Esophagus muscularis mucosa (tissue), 4 donors: ENCODE results near the gene SLC26A1. TPM values are rescaled to one million over a fixed set of nuclear protein-coding genes. Genes with fewer than 3 reads are reported as not detected.

ENCODE experiments used
- DNase-seq: peaks from one replicate; pipeline ENCODE4 v3.0.0-alpha.2; 2017; ENCODE audit errors: extremely low spot score
- H3K27ac ChIP-seq, 4 donors: fragments of 200-600 bp; sonication (generic); replicated peaks in 1 of 4; 1 replicate in 3 of 4; 2 replicates in 1 of 4; pipeline ENCODE4 v1.5.1; 2016 to 2019; ENCODE audit warnings: mild to moderate bottlenecking in 1 of 4
- H3K27me3 ChIP-seq, 4 donors: fragments of 200-600 bp; sonication (generic); one replicate each; pipeline versions ENCODE4 v1.5.1 to v1.6.0; 2016 to 2019
- H3K36me3 ChIP-seq, 4 donors: fragments of 200-600 bp; sonication (generic); one replicate each; pipeline ENCODE4 v1.5.1; 2016 to 2019
- H3K4me1 ChIP-seq, 4 donors: fragments of 200-600 bp; sonication (generic); one replicate each; pipeline ENCODE4 v1.5.1; 2016 to 2019
- H3K4me3 ChIP-seq, 4 donors: fragments of 200-600 bp; sonication (generic); 1 replicate in 2 of 4; 2 replicates in 2 of 4; pipeline ENCODE4 v1.5.1; 2016 to 2019; ENCODE audit warnings: mild to moderate bottlenecking in 4 of 4, moderate library complexity in 1 of 4
- H3K9me3 ChIP-seq, 4 donors: fragments of 200-600 bp; sonication (generic); 1 replicate in 3 of 4; 2 replicates in 1 of 4; pipeline ENCODE4 v1.5.1; 2016 to 2019
- EP300 ChIP-seq: sonication (generic); formaldehyde crosslinking; IDR thresholded peaks from one replicate; pipeline ENCODE4 v1.6.1; 2017; ENCODE audit warnings: antibody characterized with exemption
- POLR2A ChIP-seq: fragments of 450-650 bp; IDR thresholded peaks from one replicate; pipeline ENCODE4 v1.6.1; 2017; ENCODE audit warnings: antibody characterized with exemption, moderate library complexity, mild to moderate bottlenecking, low read depth
- POLR2AphosphoS5 ChIP-seq, 2 donors: sonication (generic); formaldehyde crosslinking; IDR thresholded peaks; one replicate each; pipeline ENCODE4 v1.6.1; 2017; ENCODE audit warnings: antibody characterized with exemption in 2 of 2
- WGBS: methylation state at CpG from one replicate; pipeline ENCODE4 v1.1.5; 2018; 5-methylcytosine and 5-hydroxymethylcytosine counted together
- intact Hi-C: fragments of 100-400 bp; cut with DNase I; formaldehyde crosslinking; loops from one replicate; pipeline ENCODE4 v1.15.1; 2023
- total RNA-seq, 4 donors: library from RNA; depleted of rRNA; stranded (reverse); fragments of >200 nt; gene quantifications; one replicate each; pipeline versions ENCODE4 v1.1.0 to v1.2.1, GENCODE V29; 2016
- TF ChIP-seq, protein P1 (sequence below), 3 experiments: fragments of 200-600 bp in 2 of 3; fragments of 450-650 bp in 1 of 3; sonication (generic) in 2 of 3; IDR thresholded peaks; one replicate each; pipeline ENCODE4 v1.5.1; 2017 to 2019; ENCODE audit warnings: antibody characterized with exemption in 3 of 3, mild to moderate bottlenecking in 2 of 3, moderate library complexity in 1 of 3

The SLC26A1 gene
- total RNA-seq, 4 donors from 2014 or later: 0.06 TPM; not detected in 3

DNA sequence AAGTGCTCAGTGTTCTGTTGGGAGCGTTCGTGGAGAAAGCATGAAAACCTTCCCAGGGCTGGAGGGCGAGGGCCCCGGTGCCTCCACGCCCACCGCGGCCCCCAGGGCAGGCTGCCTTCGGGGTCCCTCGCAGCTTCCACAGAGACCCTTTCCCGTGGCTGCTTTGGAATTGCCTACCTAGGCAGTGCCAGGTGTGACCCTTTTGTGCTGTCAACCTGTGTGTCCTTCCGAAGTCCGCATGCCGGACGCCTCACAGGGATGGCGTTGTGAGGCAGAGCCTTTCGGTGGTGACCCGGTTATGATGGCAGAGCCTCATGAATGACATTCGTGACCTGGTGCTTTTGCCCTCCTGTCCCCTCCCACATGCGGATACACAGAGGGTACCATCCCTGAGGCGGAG, 43.5 kb downstream of the SLC26A1 start:
- 87% methylated on average over 16 of the region's 20 CpGs for WGBS
- DNase-seq: no peak

DNA sequence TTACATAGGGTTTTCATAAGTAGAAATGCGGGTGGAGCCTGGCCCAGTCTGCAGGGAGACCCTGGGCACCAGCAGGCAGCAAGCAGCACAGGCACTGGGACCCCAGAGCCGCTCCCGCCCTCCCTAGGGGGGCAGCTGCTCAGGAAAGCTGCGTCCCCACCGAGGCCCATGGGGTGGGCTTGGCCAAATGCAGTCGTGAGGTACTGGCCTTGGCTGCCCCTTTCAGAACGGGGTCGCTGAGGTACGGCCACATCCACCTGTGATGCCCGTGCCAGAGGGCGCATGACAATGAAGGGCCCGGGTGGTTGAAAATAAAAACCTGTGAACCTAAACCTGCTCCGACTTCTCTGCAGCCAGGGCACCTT, 44.3 kb downstream of the SLC26A1 start:
- 95% methylated on average over 13 of the region's 13 CpGs for WGBS
- Histone ChIP-seq H3K4me1 (peaks cover 5 to 17% (median 8%) of the 10 kb centered on the region in 4 donors), H3K9me3 (no peaks in the 10 kb centered on the region), H3K27me3 (no peaks in the 10 kb centered on the region), H3K36me3 (peaks cover 0 to 30% (median 24%) of the 10 kb centered on the region in 4 donors), H3K4me3 (no peak overlapping the region), H3K27ac (no peak overlapping the region)
- intact Hi-C loops: no loop called here
- no peak for DNase-seq
- no peak for TF ChIP-seq POLR2A
- TF ChIP-seq, protein P1, sequence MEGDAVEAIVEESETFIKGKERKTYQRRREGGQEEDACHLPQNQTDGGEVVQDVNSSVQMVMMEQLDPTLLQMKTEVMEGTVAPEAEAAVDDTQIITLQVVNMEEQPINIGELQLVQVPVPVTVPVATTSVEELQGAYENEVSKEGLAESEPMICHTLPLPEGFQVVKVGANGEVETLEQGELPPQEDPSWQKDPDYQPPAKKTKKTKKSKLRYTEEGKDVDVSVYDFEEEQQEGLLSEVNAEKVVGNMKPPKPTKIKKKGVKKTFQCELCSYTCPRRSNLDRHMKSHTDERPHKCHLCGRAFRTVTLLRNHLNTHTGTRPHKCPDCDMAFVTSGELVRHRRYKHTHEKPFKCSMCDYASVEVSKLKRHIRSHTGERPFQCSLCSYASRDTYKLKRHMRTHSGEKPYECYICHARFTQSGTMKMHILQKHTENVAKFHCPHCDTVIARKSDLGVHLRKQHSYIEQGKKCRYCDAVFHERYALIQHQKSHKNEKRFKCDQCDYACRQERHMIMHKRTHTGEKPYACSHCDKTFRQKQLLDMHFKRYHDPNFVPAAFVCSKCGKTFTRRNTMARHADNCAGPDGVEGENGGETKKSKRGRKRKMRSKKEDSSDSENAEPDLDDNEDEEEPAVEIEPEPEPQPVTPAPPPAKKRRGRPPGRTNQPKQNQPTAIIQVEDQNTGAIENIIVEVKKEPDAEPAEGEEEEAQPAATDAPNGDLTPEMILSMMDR (IDR thresholded peaks at IDR 0.05): no peak
- no peak for TF ChIP-seq EP300
- no peak for TF ChIP-seq POLR2AphosphoS5 (IDR thresholded peaks at IDR 0.05)

More for the DNA sequence above, 43.5 kb downstream of the SLC26A1 start:
- Histone ChIP-seq H3K36me3 (peaks cover 4 to 34% (median 29%) of the 10 kb centered on the region in 4 donors), H3K4me3 (no peak overlapping the region), H3K9me3 (no peaks in the 10 kb centered on the region), H3K4me1 (peaks cover 5 to 17% (median 8%) of the 10 kb centered on the region in 4 donors), H3K27me3 (no peaks in the 10 kb centered on the region), H3K27ac (no peak overlapping the region)
- intact Hi-C loops: no loop called here
- TF ChIP-seq POLR2AphosphoS5 (IDR thresholded peaks at IDR 0.05): no peak
- no peak for TF ChIP-seq EP300
- TF ChIP-seq, protein P1 (IDR thresholded peaks at IDR 0.05): no peak
- TF ChIP-seq POLR2A: no peak

DNA sequence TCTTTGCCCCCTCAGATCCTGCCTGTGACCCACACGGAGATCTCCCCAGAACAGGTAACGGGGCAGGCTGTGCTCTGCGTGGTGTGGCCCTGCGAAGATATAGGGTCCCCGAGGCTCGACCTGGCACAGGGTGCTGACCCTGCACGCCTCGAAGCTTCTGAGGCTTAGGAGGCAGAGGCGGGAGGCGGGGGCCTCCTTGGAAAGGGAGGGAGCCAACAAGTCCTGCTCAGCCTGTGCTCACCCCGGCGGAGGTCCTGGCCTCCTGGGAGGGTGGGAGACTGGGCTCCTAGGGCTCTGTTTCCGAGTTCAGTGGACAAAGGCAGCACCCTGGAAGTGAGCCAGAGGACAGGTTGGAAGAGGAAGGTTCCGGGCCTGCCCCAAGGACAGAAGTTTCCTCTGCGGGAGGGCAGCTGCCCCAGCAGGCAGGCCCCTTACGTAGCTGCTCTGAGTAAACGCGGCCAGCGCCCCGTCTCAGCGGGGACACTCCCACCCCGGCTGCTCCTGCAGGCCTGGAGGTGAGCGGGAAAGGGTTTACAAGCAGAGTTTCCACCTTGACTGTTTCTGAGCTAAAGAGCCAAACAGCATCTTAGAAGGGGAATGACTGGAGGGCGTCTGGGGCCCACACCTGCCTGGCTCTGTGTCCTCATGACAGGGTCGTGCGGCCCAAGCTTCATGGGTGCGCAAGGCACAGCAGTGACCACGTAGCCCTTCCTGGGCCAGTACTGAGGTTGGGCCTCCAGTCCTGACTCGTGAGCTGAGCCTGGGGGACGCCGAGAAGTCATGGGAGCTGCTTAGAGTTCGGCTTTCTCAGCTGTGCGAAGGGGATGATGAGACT, 44.9 kb downstream of the SLC26A1 start:
- no peak for DNase-seq
- no peaks in the 10 kb centered on the region for H3K9me3 ChIP-seq
- no peak overlapping the region for H3K27ac ChIP-seq
- H3K4me1 ChIP-seq: peaks cover 5 to 17% (median 8%) of the 10 kb centered on the region in 4 donors
- peaks cover 0 to 30% (median 24%) of the 10 kb centered on the region in 4 donors for H3K36me3 ChIP-seq
- no peaks in the 10 kb centered on the region for H3K27me3 ChIP-seq
- intact Hi-C loops: no loop called here
- H3K4me3 ChIP-seq: no peak overlapping the region
- WGBS: 86% methylated on average over 20 of the region's 33 CpGs
- TF ChIP-seq POLR2AphosphoS5 (IDR thresholded peaks at IDR 0.05) (no peak), POLR2A (no peak), EP300 (no peak)
- TF ChIP-seq, protein P1 (IDR thresholded peaks at IDR 0.05): no peak

DNA sequence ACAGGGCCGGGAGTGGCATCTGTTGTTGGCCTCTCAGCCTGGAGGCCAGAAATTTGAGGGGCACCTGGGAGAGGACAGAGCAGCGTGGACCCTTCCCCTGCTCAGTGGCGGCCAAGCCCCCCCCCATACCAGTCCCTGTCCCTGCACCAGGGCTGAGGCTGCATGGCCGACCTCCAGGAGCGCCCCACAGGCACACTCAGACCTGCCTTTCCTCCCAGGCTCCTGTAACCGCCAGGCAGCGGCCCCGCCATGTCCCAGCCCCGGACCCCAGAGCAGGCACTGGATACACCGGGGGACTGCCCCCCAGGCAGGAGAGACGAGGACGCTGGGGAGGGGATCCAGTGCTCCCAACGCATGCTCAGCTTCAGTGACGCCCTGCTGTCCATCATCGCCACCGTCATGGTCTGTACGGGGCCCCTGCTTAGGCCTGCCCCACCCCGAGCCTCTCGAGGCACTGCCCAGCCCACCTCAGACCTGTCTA, 45.7 kb downstream of the SLC26A1 start:
- no peak overlapping the region for H3K4me3 ChIP-seq
- 93% methylated on average over 18 of the region's 19 CpGs for WGBS
- H3K9me3 ChIP-seq: no peaks in the 10 kb centered on the region
- peaks cover 5 to 17% (median 8%) of the 10 kb centered on the region in 4 donors for H3K4me1 ChIP-seq
- peaks cover 0 to 26% (median 19%) of the 10 kb centered on the region in 4 donors for H3K36me3 ChIP-seq
- no peak for DNase-seq
- intact Hi-C loops: no loop called here
- H3K27me3 ChIP-seq: no peaks in the 10 kb centered on the region
- TF ChIP-seq, protein P1 (IDR thresholded peaks at IDR 0.05): no peak
- TF ChIP-seq POLR2A (no peak), POLR2AphosphoS5 (IDR thresholded peaks at IDR 0.05) (no peak), EP300 (no peak)
- no peak overlapping the region for H3K27ac ChIP-seq
